ENCODE results near the gene ANGPT4. TPM values are rescaled to one million over a fixed set of nuclear protein-coding genes. Genes with fewer than 3 reads are reported as not detected.
A peak's percentile ranks its signal among the peaks of the same experiment; 100 is the strongest.

Gene ANGPT4
- total RNA-seq, 1 experiment from 2014 or later, result 0.20 TPM

GRCh38 chr20:823574-823902, 92.6 kb downstream of the ANGPT4 start:
- Mint-ChIP-seq H3K27ac (no peak overlapping the region), H3K4me3 (no peak overlapping the region), H3K27me3 (ENCODE audit: low read depth) (peaks cover 2% of the 10 kb centered on the region; the same call in 1 of the 2 replicates), H3K36me3 (no peaks in the 10 kb centered on the region), H3K9me3 (no peaks in the 10 kb centered on the region), H3K4me1 (peaks cover 11% of the 10 kb centered on the region)
- POLR2A ChIA-PET, result no interaction called here
- CTCF ChIA-PET, result no interaction called here
- no peak for TF ChIP-seq OVOL2 (CRISPR knock-in tag; IDR thresholded peaks at IDR 0.05; ENCODE audit: borderline replicate concordance)
- no peak for TF ChIP-seq GRHL2 (CRISPR knock-in tag; IDR thresholded peaks at IDR 0.05; ENCODE audit: insufficient replicate concordance, severe bottlenecking)
- TF ChIP-seq, protein P1, sequence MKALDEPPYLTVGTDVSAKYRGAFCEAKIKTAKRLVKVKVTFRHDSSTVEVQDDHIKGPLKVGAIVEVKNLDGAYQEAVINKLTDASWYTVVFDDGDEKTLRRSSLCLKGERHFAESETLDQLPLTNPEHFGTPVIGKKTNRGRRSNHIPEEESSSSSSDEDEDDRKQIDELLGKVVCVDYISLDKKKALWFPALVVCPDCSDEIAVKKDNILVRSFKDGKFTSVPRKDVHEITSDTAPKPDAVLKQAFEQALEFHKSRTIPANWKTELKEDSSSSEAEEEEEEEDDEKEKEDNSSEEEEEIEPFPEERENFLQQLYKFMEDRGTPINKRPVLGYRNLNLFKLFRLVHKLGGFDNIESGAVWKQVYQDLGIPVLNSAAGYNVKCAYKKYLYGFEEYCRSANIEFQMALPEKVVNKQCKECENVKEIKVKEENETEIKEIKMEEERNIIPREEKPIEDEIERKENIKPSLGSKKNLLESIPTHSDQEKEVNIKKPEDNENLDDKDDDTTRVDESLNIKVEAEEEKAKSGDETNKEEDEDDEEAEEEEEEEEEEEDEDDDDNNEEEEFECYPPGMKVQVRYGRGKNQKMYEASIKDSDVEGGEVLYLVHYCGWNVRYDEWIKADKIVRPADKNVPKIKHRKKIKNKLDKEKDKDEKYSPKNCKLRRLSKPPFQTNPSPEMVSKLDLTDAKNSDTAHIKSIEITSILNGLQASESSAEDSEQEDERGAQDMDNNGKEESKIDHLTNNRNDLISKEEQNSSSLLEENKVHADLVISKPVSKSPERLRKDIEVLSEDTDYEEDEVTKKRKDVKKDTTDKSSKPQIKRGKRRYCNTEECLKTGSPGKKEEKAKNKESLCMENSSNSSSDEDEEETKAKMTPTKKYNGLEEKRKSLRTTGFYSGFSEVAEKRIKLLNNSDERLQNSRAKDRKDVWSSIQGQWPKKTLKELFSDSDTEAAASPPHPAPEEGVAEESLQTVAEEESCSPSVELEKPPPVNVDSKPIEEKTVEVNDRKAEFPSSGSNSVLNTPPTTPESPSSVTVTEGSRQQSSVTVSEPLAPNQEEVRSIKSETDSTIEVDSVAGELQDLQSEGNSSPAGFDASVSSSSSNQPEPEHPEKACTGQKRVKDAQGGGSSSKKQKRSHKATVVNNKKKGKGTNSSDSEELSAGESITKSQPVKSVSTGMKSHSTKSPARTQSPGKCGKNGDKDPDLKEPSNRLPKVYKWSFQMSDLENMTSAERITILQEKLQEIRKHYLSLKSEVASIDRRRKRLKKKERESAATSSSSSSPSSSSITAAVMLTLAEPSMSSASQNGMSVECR (CRISPR knock-in tag; IDR thresholded peaks at IDR 0.05; ENCODE audit: borderline replicate concordance), result no peak
- TF ChIP-seq ATF6 (CRISPR knock-in tag; IDR thresholded peaks at IDR 0.05), result no peak
- no peak for ATAC-seq
- DNase-seq (ENCODE audit: low spot score), result no peak

DNA sequence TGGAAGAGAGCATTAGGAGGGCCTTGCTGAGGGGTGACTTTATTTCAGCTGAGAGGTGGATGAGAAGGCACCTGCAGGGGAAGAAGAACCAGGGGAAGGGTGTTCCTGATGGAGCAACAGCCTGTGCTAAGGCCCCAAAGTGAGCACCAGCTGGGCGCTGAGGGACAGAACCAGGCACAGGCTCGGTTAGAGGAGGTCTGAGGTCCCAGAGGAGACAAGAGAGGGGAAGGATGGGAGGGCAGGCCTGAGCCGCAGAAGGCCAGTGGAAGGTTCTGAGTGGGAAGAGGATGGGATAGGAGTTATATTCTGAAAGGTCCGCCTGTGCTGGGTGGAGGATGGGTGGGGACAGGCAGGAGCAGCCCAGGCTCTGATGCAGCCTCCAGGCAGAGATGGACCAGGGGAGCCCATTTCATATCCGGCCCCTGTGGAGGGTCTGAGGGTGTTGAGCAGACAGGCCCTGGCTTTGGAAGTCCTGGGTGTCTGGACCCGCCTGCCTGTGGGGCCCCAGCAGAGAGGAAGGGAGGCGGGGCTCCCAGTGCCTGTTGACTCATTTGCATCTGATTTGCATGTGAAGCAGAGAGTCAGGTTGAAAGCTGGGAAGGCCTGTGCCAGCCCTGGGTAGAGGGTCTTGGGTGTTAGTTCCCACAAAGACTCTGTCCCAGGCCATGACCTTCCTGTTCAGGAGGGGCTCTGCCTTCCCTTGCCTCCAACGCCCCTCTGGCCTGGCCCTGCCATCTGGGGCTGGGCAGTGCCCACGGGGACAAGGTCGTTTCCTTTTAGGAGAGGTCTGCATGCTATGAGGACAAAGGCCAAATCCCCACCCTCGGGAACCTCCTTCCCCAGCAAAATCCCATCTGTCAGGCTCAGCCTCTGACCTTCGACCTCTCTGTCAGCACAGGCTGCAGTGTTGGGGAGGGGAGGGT, 93.2 kb downstream of the ANGPT4 start:
- ATAC-seq (no peak), DNase-seq (ENCODE audit: low spot score) (no peak)
- H3K9me3 Mint-ChIP-seq, result no peaks in the 10 kb centered on the region
- H3K27me3 Mint-ChIP-seq (ENCODE audit: low read depth), result peaks cover 2% of the 10 kb centered on the region; the same call in 1 of the 2 replicates
- no peaks in the 10 kb centered on the region for H3K36me3 Mint-ChIP-seq
- H3K27ac Mint-ChIP-seq, result peak overlapping the region; percentile 9; the same call in 1 of the 2 replicates
- no peak overlapping the region for H3K4me3 Mint-ChIP-seq
- H3K4me1 Mint-ChIP-seq, result peaks cover 11% of the 10 kb centered on the region
- ChIA-PET POLR2A (interaction anchor here (0.7 kb wide), 1 partner anchor 360 kb away, joined by 5 read pairs; no protein-coding TSS in a partner anchor), CTCF (no interaction called here)
- TF ChIP-seq ZNF121 (CRISPR knock-in tag; IDR thresholded peaks at IDR 0.05), result no peak

DNA sequence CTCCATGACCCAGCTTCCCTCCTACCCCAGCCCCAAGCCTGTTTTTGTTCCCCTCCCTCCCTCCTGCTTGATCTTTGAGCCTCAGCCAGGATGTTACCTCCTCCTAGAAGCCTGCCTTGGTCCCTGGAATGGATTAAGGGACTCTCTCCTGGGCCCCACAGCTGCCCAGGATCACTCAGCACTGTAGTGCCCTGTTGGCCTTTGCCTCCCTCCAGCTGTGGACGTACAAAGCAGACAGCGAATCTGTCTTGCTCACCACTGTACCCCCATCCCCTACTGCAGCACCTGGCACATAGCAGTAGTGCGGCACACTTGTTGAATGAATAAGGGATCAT, 94.4 kb downstream of the ANGPT4 start:
- DNase-seq (ENCODE audit: low spot score) (no peak), ATAC-seq (no peak)
- Mint-ChIP-seq H3K36me3 (no peaks in the 10 kb centered on the region), H3K4me1 (peaks cover 8% of the 10 kb centered on the region), H3K27ac (no peak overlapping the region), H3K9me3 (no peaks in the 10 kb centered on the region), H3K4me3 (no peak overlapping the region), H3K27me3 (ENCODE audit: low read depth) (peaks cover 2% of the 10 kb centered on the region; the same call in 1 of the 2 replicates)
- CTCF ChIA-PET, result no interaction called here
- TF ChIP-seq NR2C2 (CRISPR knock-in tag; IDR thresholded peaks at IDR 0.05) (no peak), OVOL2 (CRISPR knock-in tag; IDR thresholded peaks at IDR 0.05; ENCODE audit: borderline replicate concordance) (no peak), NFYB (CRISPR knock-in tag; conservative IDR thresholded peaks at IDR 0.05; ENCODE audit: low read depth) (no peak), HMGXB4 (CRISPR knock-in tag; IDR thresholded peaks at IDR 0.05) (no peak)
- POLR2A ChIA-PET, result no interaction called here

Data from WTC11 (cell line).